HepG2 (cell line): Measurements from ENCODE around the gene ZNF22. TPM values are rescaled to one million over a fixed set of nuclear protein-coding genes. Genes with fewer than 3 reads are reported as not detected.

Source experiments
- CREM ChIP-seq, 2 experiments: sonication (generic) in 1 of 2; formaldehyde crosslinking in 1 of 2; IDR thresholded peaks; 2 replicates each; pipeline versions ENCODE4 v1.4.0 to v1.6.1; 2016 to 2020; ENCODE audit warnings: antibody characterized with exemption in 1 of 2, mild to moderate bottlenecking in 1 of 2, missing genetic modification reagents in 1 of 2
- KAT2B ChIP-seq: fragments of 150-350 bp; IDR thresholded peaks from 2 replicates; pipeline ENCODE4 v1.6.1; 2014; ENCODE audit warnings: low read depth, low read length, borderline replicate concordance
- KAT7 ChIP-seq: IDR thresholded peaks from 2 replicates; pipeline ENCODE4 v1.6.1; 2018; ENCODE audit warnings: borderline replicate concordance, missing compliant biosample characterization
- PHF20 ChIP-seq: sonication (generic); formaldehyde crosslinking; IDR thresholded peaks from 2 replicates; pipeline ENCODE4 v1.5.0; 2020; ENCODE audit warnings: mild to moderate bottlenecking, missing genetic modification reagents
- ZNF335 ChIP-seq: sonication (generic); formaldehyde crosslinking; IDR thresholded peaks from 2 replicates; pipeline ENCODE4 v1.4.0; 2020; ENCODE audit warnings: missing genetic modification reagents
- ZNF350 ChIP-seq: sonication (generic); formaldehyde crosslinking; IDR thresholded peaks from 2 replicates; pipeline ENCODE4 v1.4.0; 2020; ENCODE audit warnings: mild to moderate bottlenecking, low read depth, missing genetic modification reagents, borderline replicate concordance
- ZNF530 ChIP-seq: sonication (generic); formaldehyde crosslinking; IDR thresholded peaks from 2 replicates; pipeline ENCODE4 v1.5.0; 2020; ENCODE audit warnings: low read depth, mild to moderate bottlenecking, missing genetic modification reagents
- ZNF557 ChIP-seq: sonication (generic); formaldehyde crosslinking; IDR thresholded peaks from 2 replicates; pipeline ENCODE4 v1.4.0; 2020; ENCODE audit warnings: missing genetic modification reagents
- ZNF652 ChIP-seq: IDR thresholded peaks from 2 replicates; pipeline ENCODE4 v1.6.1; 2016; ENCODE audit warnings: low read depth, borderline replicate concordance
- ZNF879 ChIP-seq: sonication (generic); formaldehyde crosslinking; IDR thresholded peaks from 2 replicates; pipeline ENCODE4 v1.8.1; 2023; ENCODE audit warnings: missing genetic modification reagents
- polyA plus RNA-seq, 8 experiments: library from polyadenylated mRNA; depleted of rRNA in 3 of 8; stranded (reverse) in 7 of 8; unstranded in 1 of 8; fragments of >200 nt; fragmentation: Illumina TruSeq in 4 of 8; extraction: Trizol in 4 of 8; gene quantifications; 2 replicates each; pipeline versions ENCODE4 v1.2.1 to v1.2.3, GENCODE V29; 2011 to 2016; ENCODE audit warnings: low read depth in 4 of 8, missing spikeins in 1 of 8, mixed read lengths in 1 of 8; ENCODE audit not compliant: insufficient read depth in 1 of 8
- total RNA-seq, 5 experiments: library from RNA; depleted of rRNA; stranded (reverse); fragments of >200 nt; fragmentation: Illumina TruSeq; extraction: Trizol; gene quantifications; 2 replicates each; pipeline ENCODE4 v1.2.3, GENCODE V29; 2016; ENCODE audit warnings: low read depth in 1 of 5
- TF ChIP-seq, protein P1 (sequence below): IDR thresholded peaks from 2 replicates; pipeline ENCODE4 v1.6.1; 2016; ENCODE audit warnings: control low read depth
- TF ChIP-seq, protein P2 (sequence below): sonication (generic); formaldehyde crosslinking; IDR thresholded peaks from 2 replicates; pipeline ENCODE4 v1.9.0; 2021; ENCODE audit warnings: mild to moderate bottlenecking, missing genetic modification reagents
- TF ChIP-seq, protein P3 (sequence below): sonication (generic); formaldehyde crosslinking; IDR thresholded peaks from 2 replicates; pipeline ENCODE4 v1.4.0; 2020; ENCODE audit warnings: low read depth, missing genetic modification reagents
- TF ChIP-seq, protein P4 (sequence below): sonication (generic); formaldehyde crosslinking; IDR thresholded peaks from 2 replicates; pipeline ENCODE4 v1.8.0; 2022; ENCODE audit warnings: mild to moderate bottlenecking, missing genetic modification reagents, moderate library complexity
- TF ChIP-seq, protein P5 (sequence below): sonication (generic); formaldehyde crosslinking; IDR thresholded peaks from 2 replicates; pipeline ENCODE4 v1.4.0; 2020; ENCODE audit warnings: mild to moderate bottlenecking, low read depth, missing genetic modification reagents

Gene ZNF22
- total and polyA plus RNA-seq, 2 of the 13 experiments (the other 11 are each of a cell fraction or from before 2014, with no cell fraction given) = 0.40 to 1.3 TPM

DNA sequence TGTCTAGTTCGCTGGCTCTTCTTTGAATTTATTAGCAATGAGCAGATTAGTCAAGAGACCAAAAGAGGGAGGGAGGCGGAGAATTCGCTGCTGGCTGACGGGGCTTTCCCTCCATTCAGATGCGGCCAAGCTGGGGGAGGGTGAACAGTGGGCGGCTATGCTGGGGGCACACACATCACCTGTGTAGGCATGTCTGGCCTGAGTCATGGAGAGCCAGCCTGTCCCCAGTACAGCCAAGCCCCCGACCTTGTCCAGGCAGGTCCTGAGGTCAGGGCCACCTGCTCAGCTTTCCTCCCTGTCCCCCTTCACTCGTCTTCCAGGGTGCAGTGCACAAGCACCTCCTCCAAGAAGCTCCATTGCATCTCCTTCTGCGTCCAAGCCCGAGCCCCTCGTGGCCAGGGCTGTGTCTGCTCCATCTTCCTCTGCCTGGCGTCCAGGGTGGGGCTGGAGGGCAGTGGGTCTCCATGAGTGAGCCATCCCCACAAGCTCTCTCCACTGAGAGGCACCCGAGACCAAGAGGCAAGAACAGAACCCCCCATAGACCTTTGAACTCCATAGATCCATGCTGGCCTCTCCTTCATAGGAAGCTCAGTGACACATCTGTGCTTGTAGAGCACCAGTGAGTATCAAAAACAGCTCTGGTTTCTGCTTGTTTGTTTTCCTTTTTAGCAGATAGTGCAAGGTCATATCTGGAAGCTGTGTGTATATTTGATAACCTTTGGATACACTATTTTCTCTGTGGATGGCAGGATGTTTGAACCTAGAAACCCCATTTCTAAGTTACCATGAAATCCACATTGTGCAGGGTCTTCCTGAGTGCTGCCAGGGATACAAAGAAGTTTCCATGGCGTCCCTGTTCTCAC lies 20.2 kb upstream of the ZNF22 start (continued):
- TF ChIP-seq, protein P1, sequence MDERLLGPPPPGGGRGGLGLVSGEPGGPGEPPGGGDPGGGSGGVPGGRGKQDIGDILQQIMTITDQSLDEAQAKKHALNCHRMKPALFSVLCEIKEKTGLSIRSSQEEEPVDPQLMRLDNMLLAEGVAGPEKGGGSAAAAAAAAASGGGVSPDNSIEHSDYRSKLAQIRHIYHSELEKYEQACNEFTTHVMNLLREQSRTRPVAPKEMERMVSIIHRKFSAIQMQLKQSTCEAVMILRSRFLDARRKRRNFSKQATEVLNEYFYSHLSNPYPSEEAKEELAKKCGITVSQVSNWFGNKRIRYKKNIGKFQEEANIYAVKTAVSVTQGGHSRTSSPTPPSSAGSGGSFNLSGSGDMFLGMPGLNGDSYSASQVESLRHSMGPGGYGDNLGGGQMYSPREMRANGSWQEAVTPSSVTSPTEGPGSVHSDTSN = 0 out of 2 replicates have a peak, but pooled peaks have one; percentile 6
- TF ChIP-seq, protein P2, sequence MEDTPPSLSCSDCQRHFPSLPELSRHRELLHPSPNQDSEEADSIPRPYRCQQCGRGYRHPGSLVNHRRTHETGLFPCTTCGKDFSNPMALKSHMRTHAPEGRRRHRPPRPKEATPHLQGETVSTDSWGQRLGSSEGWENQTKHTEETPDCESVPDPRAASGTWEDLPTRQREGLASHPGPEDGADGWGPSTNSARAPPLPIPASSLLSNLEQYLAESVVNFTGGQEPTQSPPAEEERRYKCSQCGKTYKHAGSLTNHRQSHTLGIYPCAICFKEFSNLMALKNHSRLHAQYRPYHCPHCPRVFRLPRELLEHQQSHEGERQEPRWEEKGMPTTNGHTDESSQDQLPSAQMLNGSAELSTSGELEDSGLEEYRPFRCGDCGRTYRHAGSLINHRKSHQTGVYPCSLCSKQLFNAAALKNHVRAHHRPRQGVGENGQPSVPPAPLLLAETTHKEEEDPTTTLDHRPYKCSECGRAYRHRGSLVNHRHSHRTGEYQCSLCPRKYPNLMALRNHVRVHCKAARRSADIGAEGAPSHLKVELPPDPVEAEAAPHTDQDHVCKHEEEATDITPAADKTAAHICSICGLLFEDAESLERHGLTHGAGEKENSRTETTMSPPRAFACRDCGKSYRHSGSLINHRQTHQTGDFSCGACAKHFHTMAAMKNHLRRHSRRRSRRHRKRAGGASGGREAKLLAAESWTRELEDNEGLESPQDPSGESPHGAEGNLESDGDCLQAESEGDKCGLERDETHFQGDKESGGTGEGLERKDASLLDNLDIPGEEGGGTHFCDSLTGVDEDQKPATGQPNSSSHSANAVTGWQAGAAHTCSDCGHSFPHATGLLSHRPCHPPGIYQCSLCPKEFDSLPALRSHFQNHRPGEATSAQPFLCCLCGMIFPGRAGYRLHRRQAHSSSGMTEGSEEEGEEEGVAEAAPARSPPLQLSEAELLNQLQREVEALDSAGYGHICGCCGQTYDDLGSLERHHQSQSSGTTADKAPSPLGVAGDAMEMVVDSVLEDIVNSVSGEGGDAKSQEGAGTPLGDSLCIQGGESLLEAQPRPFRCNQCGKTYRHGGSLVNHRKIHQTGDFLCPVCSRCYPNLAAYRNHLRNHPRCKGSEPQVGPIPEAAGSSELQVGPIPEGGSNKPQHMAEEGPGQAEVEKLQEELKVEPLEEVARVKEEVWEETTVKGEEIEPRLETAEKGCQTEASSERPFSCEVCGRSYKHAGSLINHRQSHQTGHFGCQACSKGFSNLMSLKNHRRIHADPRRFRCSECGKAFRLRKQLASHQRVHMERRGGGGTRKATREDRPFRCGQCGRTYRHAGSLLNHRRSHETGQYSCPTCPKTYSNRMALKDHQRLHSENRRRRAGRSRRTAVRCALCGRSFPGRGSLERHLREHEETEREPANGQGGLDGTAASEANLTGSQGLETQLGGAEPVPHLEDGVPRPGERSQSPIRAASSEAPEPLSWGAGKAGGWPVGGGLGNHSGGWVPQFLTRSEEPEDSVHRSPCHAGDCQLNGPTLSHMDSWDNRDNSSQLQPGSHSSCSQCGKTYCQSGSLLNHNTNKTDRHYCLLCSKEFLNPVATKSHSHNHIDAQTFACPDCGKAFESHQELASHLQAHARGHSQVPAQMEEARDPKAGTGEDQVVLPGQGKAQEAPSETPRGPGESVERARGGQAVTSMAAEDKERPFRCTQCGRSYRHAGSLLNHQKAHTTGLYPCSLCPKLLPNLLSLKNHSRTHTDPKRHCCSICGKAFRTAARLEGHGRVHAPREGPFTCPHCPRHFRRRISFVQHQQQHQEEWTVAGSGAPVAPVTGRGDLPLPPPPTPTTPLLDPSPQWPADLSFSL (CRISPR knock-in tag) = no peak
- TF ChIP-seq PHF20 (CRISPR knock-in tag) (0 out of 2 replicates have a peak, but pooled peaks have one; percentile 15), ZNF879 (CRISPR knock-in tag) (no peak), ZNF350 (CRISPR knock-in tag) (peak; percentile 87), ZNF335 (CRISPR knock-in tag) (0 out of 2 replicates have a peak, but pooled peaks have one; percentile 5), ZNF557 (CRISPR knock-in tag) (peak; percentile 64; the same call in 1 of the 2 replicates), KAT2B (no peak), ZNF530 (CRISPR knock-in tag) (no peak), CREM (IDR thresholded peaks at IDR 0.05) (peak; percentile 85), CREM (CRISPR knock-in tag; IDR thresholded peaks at IDR 0.05) (no peak), KAT7 (CRISPR knock-in tag) (peak; percentile 12; the same call in 1 of the 2 replicates), ZNF652 (no peak)
- TF ChIP-seq, protein P3, sequence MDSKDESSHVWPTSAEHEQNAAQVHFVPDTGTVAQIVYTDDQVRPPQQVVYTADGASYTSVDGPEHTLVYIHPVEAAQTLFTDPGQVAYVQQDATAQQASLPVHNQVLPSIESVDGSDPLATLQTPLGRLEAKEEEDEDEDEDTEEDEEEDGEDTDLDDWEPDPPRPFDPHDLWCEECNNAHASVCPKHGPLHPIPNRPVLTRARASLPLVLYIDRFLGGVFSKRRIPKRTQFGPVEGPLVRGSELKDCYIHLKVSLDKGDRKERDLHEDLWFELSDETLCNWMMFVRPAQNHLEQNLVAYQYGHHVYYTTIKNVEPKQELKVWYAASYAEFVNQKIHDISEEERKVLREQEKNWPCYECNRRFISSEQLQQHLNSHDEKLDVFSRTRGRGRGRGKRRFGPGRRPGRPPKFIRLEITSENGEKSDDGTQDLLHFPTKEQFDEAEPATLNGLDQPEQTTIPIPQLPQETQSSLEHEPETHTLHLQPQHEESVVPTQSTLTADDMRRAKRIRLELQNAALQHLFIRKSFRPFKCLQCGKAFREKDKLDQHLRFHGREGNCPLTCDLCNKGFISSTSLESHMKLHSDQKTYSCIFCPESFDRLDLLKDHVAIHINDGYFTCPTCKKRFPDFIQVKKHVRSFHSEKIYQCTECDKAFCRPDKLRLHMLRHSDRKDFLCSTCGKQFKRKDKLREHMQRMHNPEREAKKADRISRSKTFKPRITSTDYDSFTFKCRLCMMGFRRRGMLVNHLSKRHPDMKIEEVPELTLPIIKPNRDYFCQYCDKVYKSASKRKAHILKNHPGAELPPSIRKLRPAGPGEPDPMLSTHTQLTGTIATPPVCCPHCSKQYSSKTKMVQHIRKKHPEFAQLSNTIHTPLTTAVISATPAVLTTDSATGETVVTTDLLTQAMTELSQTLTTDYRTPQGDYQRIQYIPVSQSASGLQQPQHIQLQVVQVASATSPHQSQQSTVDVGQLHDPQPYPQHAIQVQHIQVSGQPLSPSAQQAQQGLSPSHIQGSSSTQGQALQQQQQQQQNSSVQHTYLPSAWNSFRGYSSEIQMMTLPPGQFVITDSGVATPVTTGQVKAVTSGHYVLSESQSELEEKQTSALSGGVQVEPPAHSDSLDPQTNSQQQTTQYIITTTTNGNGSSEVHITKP (CRISPR knock-in tag) = no peak
- TF ChIP-seq, protein P4, sequence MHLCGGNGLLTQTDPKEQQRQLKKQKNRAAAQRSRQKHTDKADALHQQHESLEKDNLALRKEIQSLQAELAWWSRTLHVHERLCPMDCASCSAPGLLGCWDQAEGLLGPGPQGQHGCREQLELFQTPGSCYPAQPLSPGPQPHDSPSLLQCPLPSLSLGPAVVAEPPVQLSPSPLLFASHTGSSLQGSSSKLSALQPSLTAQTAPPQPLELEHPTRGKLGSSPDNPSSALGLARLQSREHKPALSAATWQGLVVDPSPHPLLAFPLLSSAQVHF (CRISPR knock-in tag) = no peak
- TF ChIP-seq, protein P5, sequence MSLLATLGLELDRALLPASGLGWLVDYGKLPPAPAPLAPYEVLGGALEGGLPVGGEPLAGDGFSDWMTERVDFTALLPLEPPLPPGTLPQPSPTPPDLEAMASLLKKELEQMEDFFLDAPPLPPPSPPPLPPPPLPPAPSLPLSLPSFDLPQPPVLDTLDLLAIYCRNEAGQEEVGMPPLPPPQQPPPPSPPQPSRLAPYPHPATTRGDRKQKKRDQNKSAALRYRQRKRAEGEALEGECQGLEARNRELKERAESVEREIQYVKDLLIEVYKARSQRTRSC (CRISPR knock-in tag) = no peak
